ENCODE measurements around the gene GRAP2.

GRAP2 gene

GRCh38 chr22:39960791-39961746 lies 60.2 kb downstream of the GRAP2 start:
- Histone ChIP-seq H3K27ac (no peak overlapping the region), H3K4me3 (no peak overlapping the region)
- no peak for DNase-seq (ENCODE audit: low spot score)
- TF ChIP-seq CTCF (IDR thresholded peaks at IDR 0.05), result no peak

GRCh38 chr22:39962071-39962470 lies 61.2 kb downstream of the GRAP2 start:
- no peak for DNase-seq (ENCODE audit: low spot score)
- H3K4me3 ChIP-seq, result no peak overlapping the region
- no peak for TF ChIP-seq CTCF (IDR thresholded peaks at IDR 0.05)
- no peak overlapping the region for H3K27ac ChIP-seq

- no peak overlapping the region for H3K27ac ChIP-seq
- no peak for TF ChIP-seq CTCF (IDR thresholded peaks at IDR 0.05)
- no peak for DNase-seq (ENCODE audit: low spot score)
- no peak overlapping the region for H3K4me3 ChIP-seq
Observed at GRCh38 chr22:39965748-39966147, 64.9 kb downstream of the GRAP2 start.

- Histone ChIP-seq H3K27ac (no peak overlapping the region), H3K4me3 (no peak overlapping the region)
- no peak for DNase-seq (ENCODE audit: low spot score)
- TF ChIP-seq CTCF (IDR thresholded peaks at IDR 0.05), result no peak
Observed at GRCh38 chr22:39966470-39966869, 65.6 kb downstream of the GRAP2 start.

GRCh38 chr22:39967103-39967829 lies 66.4 kb downstream of the GRAP2 start:
- Histone ChIP-seq H3K4me3 (no peak overlapping the region), H3K27ac (no peak overlapping the region)
- TF ChIP-seq CTCF (IDR thresholded peaks at IDR 0.05), result no peak
- no peak for DNase-seq (ENCODE audit: low spot score)

- Histone ChIP-seq H3K4me3 (no peak overlapping the region), H3K27ac (peak overlapping the region in 1 of 2 donors; percentile 22)
- no peak for DNase-seq (ENCODE audit: low spot score)
- TF ChIP-seq CTCF (IDR thresholded peaks at IDR 0.05), result no peak
Observed at GRCh38 chr22:39967996-39968972, 67.4 kb downstream of the GRAP2 start.
